GM12878 (cell line): ENCODE data around the gene LHFPL3. TPM values are rescaled to one million over a fixed set of nuclear protein-coding genes. Genes with fewer than 3 reads are reported as not detected.

Experiments
- ATAC-seq: fragments of 200-7000 bp; cut with Tn5 transposase; 3 replicates; pipeline ENCODE4 v1.9.1; 2020; ENCODE audit warnings: mild to moderate bottlenecking, moderate library complexity
- BruUV-seq: library from RNA; stranded (reverse); fragments of 400-500 nt; replicated peaks from 2 replicates; lab custom pipeline; 2021; lab: Mats Ljungman, UMichigan
- CTCF ChIA-PET: fragments of 300-600 bp; sonication (Branson Sonifier 250); formaldehyde crosslinking; extraction: SDS; loops from one replicate; lab custom pipeline; 2021; ENCODE audit warnings: inconsistent platforms; lab: Yijun Ruan, JAX
- POLR2A ChIA-PET: fragments of 350-600 bp; formaldehyde crosslinking; extraction: SDS; loops from one replicate; lab custom pipeline; 2021; ENCODE audit warnings: inconsistent platforms; lab: Charles Lee
- RAD21 ChIA-PET: fragments of 300-600 bp; sonication (Branson Sonifier 250); formaldehyde crosslinking; loops from one replicate; lab custom pipeline; 2023; ENCODE audit warnings: antibody characterized with exemption; ENCODE audit not compliant: unreplicated experiment; lab: Charles Lee
- SMC1A ChIA-PET: fragments of 300-600 bp; sonication (Branson Sonifier 250); formaldehyde crosslinking; loops from one replicate; lab custom pipeline; 2023; ENCODE audit not compliant: unreplicated experiment, uncharacterized antibody; lab: Charles Lee
- DNase-seq: peaks from one replicate; pipeline ENCODE4 v3.0.0-alpha.2; 2011; ENCODE audit warnings: low read depth, low spot score
- FAIRE-seq: peaks from 3 replicates; lab custom pipeline; 2011; peaks lifted over from hg19 to GRCh38; lab: Jason Lieb, UNC
- H2AFZ ChIP-seq: 2 replicates; pipeline ENCODE4 v1.6.0; 2011; ENCODE audit warnings: low read depth, low read length, control low read depth; ENCODE audit not compliant: control insufficient read depth
- H3K27ac ChIP-seq: 2 replicates; pipeline ENCODE4 v1.5.1; 2011; ENCODE audit warnings: control low read depth; ENCODE audit not compliant: control insufficient read depth, insufficient read depth
- H3K27me3 ChIP-seq, 2 experiments: replicated peaks in 1 of 2; 2 replicates each; pipeline versions ENCODE4 v1.6.0 to v1.6.1; 2011; ENCODE audit warnings: low read length in 1 of 2; ENCODE audit not compliant: control insufficient read depth in 2 of 2, insufficient read depth in 2 of 2
- H3K36me3 ChIP-seq, 2 experiments: 2 replicates each; pipeline ENCODE4 v1.5.1; 2011; ENCODE audit warnings: low read length in 1 of 2; ENCODE audit not compliant: control insufficient read depth in 2 of 2, insufficient read depth in 2 of 2
- H3K4me1 ChIP-seq: 2 replicates; pipeline ENCODE4 v1.6.1; 2011; ENCODE audit warnings: mild to moderate bottlenecking, low read length, moderate library complexity, mixed read lengths; ENCODE audit not compliant: control insufficient read depth, insufficient read depth
- H3K4me2 ChIP-seq: 2 replicates; pipeline ENCODE4 v1.6.0; 2011; ENCODE audit warnings: control low read depth; ENCODE audit not compliant: control insufficient read depth, insufficient read depth
- H3K4me3 ChIP-seq: fragments of 200-600 bp; sonication (generic); 2 replicates; pipeline ENCODE4 v1.5.1; 2016
- H3K79me2 ChIP-seq: 2 replicates; pipeline ENCODE4 v1.6.0; 2011; ENCODE audit warnings: low read length; ENCODE audit not compliant: control insufficient read depth, insufficient read depth
- H3K9ac ChIP-seq: 2 replicates; pipeline ENCODE4 v1.8.0; 2011; ENCODE audit warnings: low read length, control low read depth, mixed read lengths; ENCODE audit not compliant: control insufficient read depth, insufficient read depth
- H3K9me3 ChIP-seq: replicated peaks from 3 replicates; pipeline ENCODE4 v1.5.1; 2011; ENCODE audit warnings: mild to moderate bottlenecking, low read length; ENCODE audit not compliant: control insufficient read depth, insufficient read depth
- H4K20me1 ChIP-seq: 2 replicates; pipeline ENCODE4 v1.6.0; 2011; ENCODE audit not compliant: control insufficient read depth, insufficient read depth
- BHLHE40 ChIP-seq, 2 experiments: fragments of 450-650 bp in 1 of 2; IDR thresholded peaks; 2 replicates each; pipeline ENCODE4 v1.6.1; 2011 to 2017; ENCODE audit warnings: low read depth in 2 of 2, borderline replicate concordance in 1 of 2, improper control_type of control experiment in 1 of 2, low read length in 1 of 2, mild to moderate bottlenecking in 1 of 2
- BRCA1 ChIP-seq: IDR thresholded peaks from 2 replicates; pipeline ENCODE4 v1.6.1; 2011; ENCODE audit warnings: low read depth, low read length, improper control_type of control experiment
- NR2F1 ChIP-seq: fragments of 450-650 bp; conservative IDR thresholded peaks from 2 replicates; pipeline ENCODE4 v1.6.1; 2017; ENCODE audit warnings: mild to moderate bottlenecking
- RB1 ChIP-seq: fragments of 450-650 bp; formaldehyde crosslinking; IDR thresholded peaks from 2 replicates; pipeline ENCODE4 v1.6.1; 2017; ENCODE audit warnings: mild to moderate bottlenecking, borderline replicate concordance
- SIX5 ChIP-seq: IDR thresholded peaks from 2 replicates; pipeline ENCODE4 v1.6.1; 2011; ENCODE audit warnings: mild to moderate bottlenecking, low read depth, low read length, moderate library complexity; ENCODE audit not compliant: severe bottlenecking
- TCF12 ChIP-seq: IDR thresholded peaks from 2 replicates; pipeline ENCODE4 v1.6.1; 2011; ENCODE audit warnings: low read depth, mild to moderate bottlenecking, low read length
- YY1 ChIP-seq: IDR thresholded peaks from 2 replicates; pipeline ENCODE4 v1.6.1; 2011; ENCODE audit warnings: low read depth, mild to moderate bottlenecking, low read length
- ZBED1 ChIP-seq: IDR thresholded peaks from 2 replicates; pipeline ENCODE4 v1.6.1; 2016; ENCODE audit warnings: borderline replicate concordance
- ZNF217 ChIP-seq: fragments of 450-650 bp; IDR thresholded peaks from 2 replicates; pipeline ENCODE4 v1.6.1; 2017; ENCODE audit warnings: antibody characterized with exemption, mild to moderate bottlenecking
- ZZZ3 ChIP-seq: IDR thresholded peaks from 2 replicates; pipeline ENCODE4 v1.6.1; 2011; ENCODE audit warnings: low read depth; ENCODE audit not compliant: control insufficient read depth, insufficient read length
- in situ Hi-C: fragments of 300-500 bp; cut with MboI; formaldehyde crosslinking; loops from 9 replicates; pipeline ENCODE4 v1.14.3; 2018; ENCODE audit warnings: mixed read lengths
- intact Hi-C: fragments of 100-400 bp; cut with micrococcal nuclease; formaldehyde crosslinking; loops from one replicate; pipeline ENCODE4 v1.14.2; 2022; ENCODE audit not compliant: unreplicated experiment
- polyA plus RNA-seq, 11 experiments: library from polyadenylated mRNA; depleted of rRNA in 4 of 11; unstranded in 6 of 11; stranded (reverse) in 5 of 11; fragments of >200 nt; fragmentation: Nextera tagmentation in 4 of 11; fragmentation: Illumina TruSeq in 1 of 11; extraction: Ambion mirVana in 4 of 11; extraction: Trizol in 1 of 11; gene quantifications; 1 replicate in 1 of 11; 2 replicates in 10 of 11; pipeline versions ENCODE4 v1.2.1 to v1.2.3, GENCODE V29; 2011 to 2016; ENCODE audit warnings: inconsistent platforms in 2 of 11, missing spikeins in 2 of 11, low read depth in 1 of 11
- total RNA-seq, 4 experiments: library from RNA; depleted of rRNA in 3 of 4; stranded (reverse); fragments of >200 nt in 3 of 4; fragmentation: Illumina TruSeq in 1 of 4; extraction: Trizol in 1 of 4; gene quantifications; 2 replicates each; pipeline versions ENCODE4 v1.2.1 to v1.2.3, GENCODE V29; 2013 to 2021
- TF ChIP-seq, protein P1 (sequence below): fragments of 450-650 bp; IDR thresholded peaks from 2 replicates; pipeline ENCODE4 v1.6.1; 2017; ENCODE audit warnings: low read depth, mild to moderate bottlenecking, moderate library complexity
- TF ChIP-seq, protein P2 (sequence below): IDR thresholded peaks from 2 replicates; pipeline ENCODE4 v1.6.1; 2011; ENCODE audit warnings: borderline replicate concordance, low read depth, mild to moderate bottlenecking, moderate library complexity, mixed read lengths, low read length; ENCODE audit not compliant: insufficient read depth; ENCODE audit errors: extremely low read length
- TF ChIP-seq, protein P3 (sequence below): fragments of 450-650 bp; IDR thresholded peaks from 2 replicates; pipeline ENCODE4 v1.6.1; 2017; ENCODE audit warnings: mild to moderate bottlenecking, moderate library complexity
- TF ChIP-seq, protein P4 (sequence below): fragments of 450-650 bp; IDR thresholded peaks from 2 replicates; pipeline ENCODE4 v1.6.1; 2014; ENCODE audit warnings: mild to moderate bottlenecking

The LHFPL3 gene
- total and polyA plus RNA-seq, 10 of the 15 experiments (the other 5 are each of a cell fraction or from before 2014, with no cell fraction given) = 0.09 TPM; not detected in 9

DNA sequence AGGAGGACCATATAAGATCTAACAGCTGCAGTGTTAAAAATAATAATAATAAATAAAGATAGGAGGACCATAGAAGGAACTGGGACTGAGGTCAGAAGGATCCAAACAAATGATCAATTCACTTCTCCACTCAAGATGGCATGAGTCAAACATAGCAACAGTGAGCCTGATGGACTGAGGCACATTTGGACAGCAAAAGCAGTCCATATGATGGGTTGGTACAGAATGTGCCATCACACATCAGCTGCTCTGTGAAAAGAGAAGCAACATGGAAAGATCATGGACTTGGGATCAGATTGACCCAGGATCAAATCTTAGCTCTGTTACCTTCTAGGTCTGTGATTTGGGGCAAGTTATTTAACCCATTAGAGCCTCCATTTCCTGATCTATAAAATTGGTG, 496.7 kb downstream of the LHFPL3 start:
- in situ Hi-C loops (no loop called here), intact Hi-C loops (no loop called here)
- CTCF ChIA-PET = interaction anchor here (0.9 to 1.5 kb wide), 2 partner anchors 23 to 36 kb away, joined by 3 to 6 read pairs; no protein-coding TSS in a partner anchor
- POLR2A ChIA-PET = interaction anchor here (0.5 kb wide), 1 partner anchor 495 kb away, joined by 4 read pairs; no protein-coding TSS in a partner anchor
- H3K4me1 ChIP-seq = no peaks in the 10 kb centered on the region
- no peaks in the 10 kb centered on the region for H3K27me3 ChIP-seq
- H3K9me3 ChIP-seq = no peaks in the 10 kb centered on the region
- no TSS peak for BruUV-seq
- FAIRE-seq (no peak), ATAC-seq (no peak), DNase-seq (no peak)
- H3K27ac ChIP-seq = no peak overlapping the region
- H3K36me3 ChIP-seq = no peaks in the 10 kb centered on the region
- SMC1A ChIA-PET = interaction anchor here (0.9 to 1.5 kb wide), 3 partner anchors 12 to 180 kb away, joined by 3 to 6 read pairs (median 3); no protein-coding TSS in a partner anchor
- RAD21 ChIA-PET = no interaction called here
- H2AFZ ChIP-seq = no peak overlapping the region
- H3K79me2 ChIP-seq = no peaks in the 10 kb centered on the region
- H3K9ac ChIP-seq = no peak overlapping the region
- H3K4me3 ChIP-seq = no peak overlapping the region
- H3K4me2 ChIP-seq = no peak overlapping the region
- H4K20me1 ChIP-seq = no peaks in the 10 kb centered on the region
- TF ChIP-seq ZBED1 (no peak), ZZZ3 (no peak), ZNF217 (no peak), TCF12 (no peak), NR2F1 (no peak), RB1 (no peak), YY1 (no peak), BHLHE40 (IDR thresholded peaks at IDR 0.05; ENCODE audit: borderline replicate concordance in 1 of 2, low read depth in 2 of 2, low read length in 1 of 2) (no peak), SIX5 (no peak), BRCA1 (no peak)
- TF ChIP-seq, protein P1, sequence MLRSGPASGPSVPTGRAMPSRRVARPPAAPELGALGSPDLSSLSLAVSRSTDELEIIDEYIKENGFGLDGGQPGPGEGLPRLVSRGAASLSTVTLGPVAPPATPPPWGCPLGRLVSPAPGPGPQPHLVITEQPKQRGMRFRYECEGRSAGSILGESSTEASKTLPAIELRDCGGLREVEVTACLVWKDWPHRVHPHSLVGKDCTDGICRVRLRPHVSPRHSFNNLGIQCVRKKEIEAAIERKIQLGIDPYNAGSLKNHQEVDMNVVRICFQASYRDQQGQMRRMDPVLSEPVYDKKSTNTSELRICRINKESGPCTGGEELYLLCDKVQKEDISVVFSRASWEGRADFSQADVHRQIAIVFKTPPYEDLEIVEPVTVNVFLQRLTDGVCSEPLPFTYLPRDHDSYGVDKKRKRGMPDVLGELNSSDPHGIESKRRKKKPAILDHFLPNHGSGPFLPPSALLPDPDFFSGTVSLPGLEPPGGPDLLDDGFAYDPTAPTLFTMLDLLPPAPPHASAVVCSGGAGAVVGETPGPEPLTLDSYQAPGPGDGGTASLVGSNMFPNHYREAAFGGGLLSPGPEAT = no peak
- TF ChIP-seq, protein P2, sequence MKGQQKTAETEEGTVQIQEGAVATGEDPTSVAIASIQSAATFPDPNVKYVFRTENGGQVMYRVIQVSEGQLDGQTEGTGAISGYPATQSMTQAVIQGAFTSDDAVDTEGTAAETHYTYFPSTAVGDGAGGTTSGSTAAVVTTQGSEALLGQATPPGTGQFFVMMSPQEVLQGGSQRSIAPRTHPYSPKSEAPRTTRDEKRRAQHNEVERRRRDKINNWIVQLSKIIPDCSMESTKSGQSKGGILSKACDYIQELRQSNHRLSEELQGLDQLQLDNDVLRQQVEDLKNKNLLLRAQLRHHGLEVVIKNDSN = no peak
- TF ChIP-seq, protein P3, sequence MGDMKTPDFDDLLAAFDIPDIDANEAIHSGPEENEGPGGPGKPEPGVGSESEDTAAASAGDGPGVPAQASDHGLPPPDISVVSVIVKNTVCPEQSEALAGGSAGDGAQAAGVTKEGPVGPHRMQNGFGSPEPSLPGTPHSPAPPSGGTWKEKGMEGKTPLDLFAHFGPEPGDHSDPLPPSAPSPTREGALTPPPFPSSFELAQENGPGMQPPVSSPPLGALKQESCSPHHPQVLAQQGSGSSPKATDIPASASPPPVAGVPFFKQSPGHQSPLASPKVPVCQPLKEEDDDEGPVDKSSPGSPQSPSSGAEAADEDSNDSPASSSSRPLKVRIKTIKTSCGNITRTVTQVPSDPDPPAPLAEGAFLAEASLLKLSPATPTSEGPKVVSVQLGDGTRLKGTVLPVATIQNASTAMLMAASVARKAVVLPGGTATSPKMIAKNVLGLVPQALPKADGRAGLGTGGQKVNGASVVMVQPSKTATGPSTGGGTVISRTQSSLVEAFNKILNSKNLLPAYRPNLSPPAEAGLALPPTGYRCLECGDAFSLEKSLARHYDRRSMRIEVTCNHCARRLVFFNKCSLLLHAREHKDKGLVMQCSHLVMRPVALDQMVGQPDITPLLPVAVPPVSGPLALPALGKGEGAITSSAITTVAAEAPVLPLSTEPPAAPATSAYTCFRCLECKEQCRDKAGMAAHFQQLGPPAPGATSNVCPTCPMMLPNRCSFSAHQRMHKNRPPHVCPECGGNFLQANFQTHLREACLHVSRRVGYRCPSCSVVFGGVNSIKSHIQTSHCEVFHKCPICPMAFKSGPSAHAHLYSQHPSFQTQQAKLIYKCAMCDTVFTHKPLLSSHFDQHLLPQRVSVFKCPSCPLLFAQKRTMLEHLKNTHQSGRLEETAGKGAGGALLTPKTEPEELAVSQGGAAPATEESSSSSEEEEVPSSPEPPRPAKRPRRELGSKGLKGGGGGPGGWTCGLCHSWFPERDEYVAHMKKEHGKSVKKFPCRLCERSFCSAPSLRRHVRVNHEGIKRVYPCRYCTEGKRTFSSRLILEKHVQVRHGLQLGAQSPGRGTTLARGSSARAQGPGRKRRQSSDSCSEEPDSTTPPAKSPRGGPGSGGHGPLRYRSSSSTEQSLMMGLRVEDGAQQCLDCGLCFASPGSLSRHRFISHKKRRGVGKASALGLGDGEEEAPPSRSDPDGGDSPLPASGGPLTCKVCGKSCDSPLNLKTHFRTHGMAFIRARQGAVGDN = no peak
- TF ChIP-seq, protein P4, sequence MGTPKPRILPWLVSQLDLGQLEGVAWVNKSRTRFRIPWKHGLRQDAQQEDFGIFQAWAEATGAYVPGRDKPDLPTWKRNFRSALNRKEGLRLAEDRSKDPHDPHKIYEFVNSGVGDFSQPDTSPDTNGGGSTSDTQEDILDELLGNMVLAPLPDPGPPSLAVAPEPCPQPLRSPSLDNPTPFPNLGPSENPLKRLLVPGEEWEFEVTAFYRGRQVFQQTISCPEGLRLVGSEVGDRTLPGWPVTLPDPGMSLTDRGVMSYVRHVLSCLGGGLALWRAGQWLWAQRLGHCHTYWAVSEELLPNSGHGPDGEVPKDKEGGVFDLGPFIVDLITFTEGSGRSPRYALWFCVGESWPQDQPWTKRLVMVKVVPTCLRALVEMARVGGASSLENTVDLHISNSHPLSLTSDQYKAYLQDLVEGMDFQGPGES = no peak
